ENCODE results near the gene NSMCE3.

NSMCE3 gene

GRCh38 chr15:29294732-29295325 is 25.2 kb upstream of the NSMCE3 start:
- no peaks in the 10 kb centered on the region for H3K36me3 ChIP-seq (ENCODE audit: control insufficient read depth, insufficient read depth, low read length)

GRCh38 chr15:29291067-29291845 is 21.6 kb upstream of the NSMCE3 start:
- H3K36me3 ChIP-seq (ENCODE audit: control insufficient read depth, insufficient read depth, low read length), result no peaks in the 10 kb centered on the region
- no peaks in the 10 kb centered on the region for H3K9me3 ChIP-seq (ENCODE audit: control insufficient read depth, low read length)
- peaks cover 5% of the 10 kb centered on the region for H3K4me1 ChIP-seq (ENCODE audit: control insufficient read depth, insufficient read depth, low read length)
- no peak overlapping the region for H3K27ac ChIP-seq (ENCODE audit: insufficient read depth, low read depth, low read length, poor library complexity, severe bottlenecking)
- WGBS, 2 experiments, result 90 to 94% methylated on average over 4 of the region's 5 CpGs
- H3K4me3 ChIP-seq (ENCODE audit: insufficient read depth, low read depth, low read length), result no peak overlapping the region
- H3K27me3 ChIP-seq (ENCODE audit: control insufficient read depth, insufficient read depth, low read length, poor library complexity, severe bottlenecking), result no peaks in the 10 kb centered on the region

More at GRCh38 chr15:29294732-29295325, 25.2 kb upstream of the NSMCE3 start:
- Histone ChIP-seq H3K27me3 (ENCODE audit: control insufficient read depth, insufficient read depth, low read length, poor library complexity, severe bottlenecking) (no peaks in the 10 kb centered on the region), H3K4me3 (ENCODE audit: insufficient read depth, low read depth, low read length) (no peak overlapping the region), H3K4me1 (ENCODE audit: control insufficient read depth, insufficient read depth, low read length) (peaks cover 5% of the 10 kb centered on the region), H3K27ac (ENCODE audit: insufficient read depth, low read depth, low read length, poor library complexity, severe bottlenecking) (no peak overlapping the region), H3K9me3 (ENCODE audit: control insufficient read depth, low read length) (no peaks in the 10 kb centered on the region)
- 78 to 80% methylated on average over 7 of the region's 7 CpGs for WGBS, 2 experiments

- 86 to 96% methylated on average over 3 of the region's 3 CpGs for WGBS, 2 experiments
- no peaks in the 10 kb centered on the region for H3K36me3 ChIP-seq (ENCODE audit: control insufficient read depth, insufficient read depth, low read length)
- peaks cover 4% of the 10 kb centered on the region for H3K4me1 ChIP-seq (ENCODE audit: control insufficient read depth, insufficient read depth, low read length)
- H3K27ac ChIP-seq (ENCODE audit: insufficient read depth, low read depth, low read length, poor library complexity, severe bottlenecking), result no peak overlapping the region
- no peaks in the 10 kb centered on the region for H3K9me3 ChIP-seq (ENCODE audit: control insufficient read depth, low read length)
- no peaks in the 10 kb centered on the region for H3K27me3 ChIP-seq (ENCODE audit: control insufficient read depth, insufficient read depth, low read length, poor library complexity, severe bottlenecking)
- no peak overlapping the region for H3K4me3 ChIP-seq (ENCODE audit: insufficient read depth, low read depth, low read length)
These were observed 19.6 kb upstream of the NSMCE3 start for GRCh38 chr15:29289173-29289572.

- H3K4me1 ChIP-seq (ENCODE audit: control insufficient read depth, insufficient read depth, low read length), result no peaks in the 10 kb centered on the region
- no peaks in the 10 kb centered on the region for H3K9me3 ChIP-seq (ENCODE audit: control insufficient read depth, low read length)
- no peak overlapping the region for H3K4me3 ChIP-seq (ENCODE audit: insufficient read depth, low read depth, low read length)
- no peak overlapping the region for H3K27ac ChIP-seq (ENCODE audit: insufficient read depth, low read depth, low read length, poor library complexity, severe bottlenecking)
- H3K27me3 ChIP-seq (ENCODE audit: control insufficient read depth, insufficient read depth, low read length, poor library complexity, severe bottlenecking), result no peaks in the 10 kb centered on the region
- no peaks in the 10 kb centered on the region for H3K36me3 ChIP-seq (ENCODE audit: control insufficient read depth, insufficient read depth, low read length)
These were observed 15.8 kb upstream of the NSMCE3 start for GRCh38 chr15:29285386-29285785.

- no peak overlapping the region for H3K27ac ChIP-seq (ENCODE audit: insufficient read depth, low read depth, low read length, poor library complexity, severe bottlenecking)
- no peaks in the 10 kb centered on the region for H3K9me3 ChIP-seq (ENCODE audit: control insufficient read depth, low read length)
- H3K4me3 ChIP-seq (ENCODE audit: insufficient read depth, low read depth, low read length), result no peak overlapping the region
- 67 to 83% methylated on average over 1 of the region's 1 CpG for WGBS, 2 experiments
- no peaks in the 10 kb centered on the region for H3K27me3 ChIP-seq (ENCODE audit: control insufficient read depth, insufficient read depth, low read length, poor library complexity, severe bottlenecking)
- no peaks in the 10 kb centered on the region for H3K36me3 ChIP-seq (ENCODE audit: control insufficient read depth, insufficient read depth, low read length)
- no peaks in the 10 kb centered on the region for H3K4me1 ChIP-seq (ENCODE audit: control insufficient read depth, insufficient read depth, low read length)
These were observed 13.8 kb upstream of the NSMCE3 start for GRCh38 chr15:29283381-29283780.

- Histone ChIP-seq H3K4me3 (ENCODE audit: insufficient read depth, low read depth, low read length) (no peak overlapping the region), H3K27me3 (ENCODE audit: control insufficient read depth, insufficient read depth, low read length, poor library complexity, severe bottlenecking) (no peaks in the 10 kb centered on the region), H3K4me1 (ENCODE audit: control insufficient read depth, insufficient read depth, low read length) (no peaks in the 10 kb centered on the region), H3K36me3 (ENCODE audit: control insufficient read depth, insufficient read depth, low read length) (no peaks in the 10 kb centered on the region), H3K27ac (ENCODE audit: insufficient read depth, low read depth, low read length, poor library complexity, severe bottlenecking) (no peak overlapping the region), H3K9me3 (ENCODE audit: control insufficient read depth, low read length) (no peaks in the 10 kb centered on the region)
- WGBS, 2 experiments, result 81 to 90% methylated on average over 6 to 7 of the region's 7 CpGs
These were observed 10.9 kb upstream of the NSMCE3 start for GRCh38 chr15:29280514-29280913.

- Histone ChIP-seq H3K9me3 (ENCODE audit: control insufficient read depth, low read length) (no peaks in the 10 kb centered on the region), H3K4me1 (ENCODE audit: control insufficient read depth, insufficient read depth, low read length) (no peaks in the 10 kb centered on the region), H3K27ac (ENCODE audit: insufficient read depth, low read depth, low read length, poor library complexity, severe bottlenecking) (no peak overlapping the region), H3K4me3 (ENCODE audit: insufficient read depth, low read depth, low read length) (no peak overlapping the region), H3K27me3 (ENCODE audit: control insufficient read depth, insufficient read depth, low read length, poor library complexity, severe bottlenecking) (no peaks in the 10 kb centered on the region), H3K36me3 (ENCODE audit: control insufficient read depth, insufficient read depth, low read length) (no peaks in the 10 kb centered on the region)
- 89% methylated on average over 3 of the region's 3 CpGs for WGBS, 2 experiments
These were observed 8.9 kb upstream of the NSMCE3 start for GRCh38 chr15:29278436-29279105.

GRCh38 chr15:29276366-29276765 is 6.7 kb upstream of the NSMCE3 start:
- 93 to 94% methylated on average over 2 of the region's 2 CpGs for WGBS, 2 experiments
- Histone ChIP-seq H3K36me3 (ENCODE audit: control insufficient read depth, insufficient read depth, low read length) (no peaks in the 10 kb centered on the region), H3K9me3 (ENCODE audit: control insufficient read depth, low read length) (no peaks in the 10 kb centered on the region), H3K4me3 (ENCODE audit: insufficient read depth, low read depth, low read length) (no peak overlapping the region), H3K27me3 (ENCODE audit: control insufficient read depth, insufficient read depth, low read length, poor library complexity, severe bottlenecking) (no peaks in the 10 kb centered on the region), H3K27ac (ENCODE audit: insufficient read depth, low read depth, low read length, poor library complexity, severe bottlenecking) (no peak overlapping the region), H3K4me1 (ENCODE audit: control insufficient read depth, insufficient read depth, low read length) (no peaks in the 10 kb centered on the region)

GRCh38 chr15:29275855-29276254 is 6.2 kb upstream of the NSMCE3 start:
- no peaks in the 10 kb centered on the region for H3K4me1 ChIP-seq (ENCODE audit: control insufficient read depth, insufficient read depth, low read length)
- H3K36me3 ChIP-seq (ENCODE audit: control insufficient read depth, insufficient read depth, low read length), result no peaks in the 10 kb centered on the region
- H3K9me3 ChIP-seq (ENCODE audit: control insufficient read depth, low read length), result no peaks in the 10 kb centered on the region
- 100% methylated on average over 1 of the region's 1 CpG for WGBS, 2 experiments
- no peaks in the 10 kb centered on the region for H3K27me3 ChIP-seq (ENCODE audit: control insufficient read depth, insufficient read depth, low read length, poor library complexity, severe bottlenecking)
- no peak overlapping the region for H3K4me3 ChIP-seq (ENCODE audit: insufficient read depth, low read depth, low read length)
- H3K27ac ChIP-seq (ENCODE audit: insufficient read depth, low read depth, low read length, poor library complexity, severe bottlenecking), result no peak overlapping the region

- Histone ChIP-seq H3K4me1 (ENCODE audit: control insufficient read depth, insufficient read depth, low read length) (no peaks in the 10 kb centered on the region), H3K27ac (ENCODE audit: insufficient read depth, low read depth, low read length, poor library complexity, severe bottlenecking) (no peak overlapping the region), H3K27me3 (ENCODE audit: control insufficient read depth, insufficient read depth, low read length, poor library complexity, severe bottlenecking) (no peaks in the 10 kb centered on the region), H3K9me3 (ENCODE audit: control insufficient read depth, low read length) (no peaks in the 10 kb centered on the region), H3K36me3 (ENCODE audit: control insufficient read depth, insufficient read depth, low read length) (no peaks in the 10 kb centered on the region), H3K4me3 (ENCODE audit: insufficient read depth, low read depth, low read length) (no peak overlapping the region)
- 82% methylated on average over 2 of the region's 3 CpGs for WGBS, 2 experiments
These were observed 5.3 kb upstream of the NSMCE3 start for GRCh38 chr15:29274946-29275345.
